ENCODE measurements around the gene SLC6A19.

- TF ChIP-seq CTCF (IDR thresholded peaks at IDR 0.05) (no peak), EP300 (IDR thresholded peaks at IDR 0.05; ENCODE audit: borderline replicate concordance in 1 of 2, low read depth in 1 of 2, low read length in 1 of 2) (no peak), MXI1 (IDR thresholded peaks at IDR 0.05; ENCODE audit: low read depth, low read length) (no peak), MAX (IDR thresholded peaks at IDR 0.05; ENCODE audit: low read depth) (no peak), POLR2AphosphoS5 (IDR thresholded peaks at IDR 0.05; ENCODE audit: low read depth, low read length) (no peak), GABPA (IDR thresholded peaks at IDR 0.05; ENCODE audit: low read depth) (no peak), FOSL2 (IDR thresholded peaks at IDR 0.05; ENCODE audit: borderline replicate concordance, low read depth) (no peak)
- TF ChIP-seq, protein P1, sequence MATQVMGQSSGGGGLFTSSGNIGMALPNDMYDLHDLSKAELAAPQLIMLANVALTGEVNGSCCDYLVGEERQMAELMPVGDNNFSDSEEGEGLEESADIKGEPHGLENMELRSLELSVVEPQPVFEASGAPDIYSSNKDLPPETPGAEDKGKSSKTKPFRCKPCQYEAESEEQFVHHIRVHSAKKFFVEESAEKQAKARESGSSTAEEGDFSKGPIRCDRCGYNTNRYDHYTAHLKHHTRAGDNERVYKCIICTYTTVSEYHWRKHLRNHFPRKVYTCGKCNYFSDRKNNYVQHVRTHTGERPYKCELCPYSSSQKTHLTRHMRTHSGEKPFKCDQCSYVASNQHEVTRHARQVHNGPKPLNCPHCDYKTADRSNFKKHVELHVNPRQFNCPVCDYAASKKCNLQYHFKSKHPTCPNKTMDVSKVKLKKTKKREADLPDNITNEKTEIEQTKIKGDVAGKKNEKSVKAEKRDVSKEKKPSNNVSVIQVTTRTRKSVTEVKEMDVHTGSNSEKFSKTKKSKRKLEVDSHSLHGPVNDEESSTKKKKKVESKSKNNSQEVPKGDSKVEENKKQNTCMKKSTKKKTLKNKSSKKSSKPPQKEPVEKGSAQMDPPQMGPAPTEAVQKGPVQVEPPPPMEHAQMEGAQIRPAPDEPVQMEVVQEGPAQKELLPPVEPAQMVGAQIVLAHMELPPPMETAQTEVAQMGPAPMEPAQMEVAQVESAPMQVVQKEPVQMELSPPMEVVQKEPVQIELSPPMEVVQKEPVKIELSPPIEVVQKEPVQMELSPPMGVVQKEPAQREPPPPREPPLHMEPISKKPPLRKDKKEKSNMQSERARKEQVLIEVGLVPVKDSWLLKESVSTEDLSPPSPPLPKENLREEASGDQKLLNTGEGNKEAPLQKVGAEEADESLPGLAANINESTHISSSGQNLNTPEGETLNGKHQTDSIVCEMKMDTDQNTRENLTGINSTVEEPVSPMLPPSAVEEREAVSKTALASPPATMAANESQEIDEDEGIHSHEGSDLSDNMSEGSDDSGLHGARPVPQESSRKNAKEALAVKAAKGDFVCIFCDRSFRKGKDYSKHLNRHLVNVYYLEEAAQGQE (IDR thresholded peaks at IDR 0.05; ENCODE audit: low read depth, low read length) = no peak
- TF ChIP-seq, protein P2, sequence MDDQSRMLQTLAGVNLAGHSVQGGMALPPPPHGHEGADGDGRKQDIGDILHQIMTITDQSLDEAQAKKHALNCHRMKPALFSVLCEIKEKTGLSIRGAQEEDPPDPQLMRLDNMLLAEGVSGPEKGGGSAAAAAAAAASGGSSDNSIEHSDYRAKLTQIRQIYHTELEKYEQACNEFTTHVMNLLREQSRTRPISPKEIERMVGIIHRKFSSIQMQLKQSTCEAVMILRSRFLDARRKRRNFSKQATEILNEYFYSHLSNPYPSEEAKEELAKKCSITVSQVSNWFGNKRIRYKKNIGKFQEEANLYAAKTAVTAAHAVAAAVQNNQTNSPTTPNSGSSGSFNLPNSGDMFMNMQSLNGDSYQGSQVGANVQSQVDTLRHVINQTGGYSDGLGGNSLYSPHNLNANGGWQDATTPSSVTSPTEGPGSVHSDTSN (IDR thresholded peaks at IDR 0.05) = no peak
Observed at GRCh38 chr5:1261643-1262042, 60.2 kb downstream of the SLC6A19 start.

All from SK-N-SH (cell line).